RWPE2 (cell line): ENCODE data around the gene CPSF4L.
A peak's percentile ranks its signal among the peaks of the same experiment; 100 is the strongest.

Experiments
- ATAC-seq: fragments of 200-7000 bp; cut with Tn5 transposase; 3 replicates; pipeline ENCODE4 v1.9.1; 2021; ENCODE audit warnings: low read depth
- DNase-seq: peaks from one replicate; pipeline ENCODE4 v3.0.0-alpha.2; 2020; ENCODE audit warnings: low spot score
- H3K27ac ChIP-seq: fragments of 450-650 bp; 2 replicates; pipeline ENCODE4 v1.5.1; 2017; ENCODE audit warnings: mild to moderate bottlenecking; ENCODE audit not compliant: poor library complexity, severe bottlenecking
- H3K27me3 ChIP-seq: fragments of 250-450 bp; sonication (Bioruptor Pico); 2 replicates; pipeline ENCODE4 v1.5.1; 2021; ENCODE audit warnings: mild to moderate bottlenecking, moderate library complexity; ENCODE audit not compliant: insufficient read depth, poor library complexity, severe bottlenecking
- H3K36me3 ChIP-seq: fragments of 250-450 bp; sonication (Bioruptor Pico); 2 replicates; pipeline ENCODE4 v1.5.1; 2020; ENCODE audit warnings: low read depth, mild to moderate bottlenecking, moderate library complexity
- H3K4me1 ChIP-seq: fragments of 250-450 bp; sonication (Bioruptor Pico); 2 replicates; pipeline ENCODE4 v1.5.1; 2021; ENCODE audit warnings: mild to moderate bottlenecking, moderate library complexity; ENCODE audit not compliant: insufficient read depth, poor library complexity, severe bottlenecking
- H3K4me3 ChIP-seq: fragments of 250-450 bp; sonication (Bioruptor Pico); 2 replicates; pipeline ENCODE4 v1.5.1; 2021; ENCODE audit warnings: mild to moderate bottlenecking, moderate library complexity; ENCODE audit not compliant: severe bottlenecking
- H3K9me3 ChIP-seq: fragments of 250-450 bp; sonication (Bioruptor Pico); 2 replicates; pipeline ENCODE4 v1.5.1; 2021; ENCODE audit warnings: mild to moderate bottlenecking, moderate library complexity; ENCODE audit not compliant: severe bottlenecking
- CTCF ChIP-seq: fragments of 450-650 bp; IDR thresholded peaks from one replicate; pipeline ENCODE4 v1.5.1; 2017; ENCODE audit warnings: mild to moderate bottlenecking, moderate library complexity; ENCODE audit not compliant: poor library complexity, severe bottlenecking

Gene CPSF4L

DNA sequence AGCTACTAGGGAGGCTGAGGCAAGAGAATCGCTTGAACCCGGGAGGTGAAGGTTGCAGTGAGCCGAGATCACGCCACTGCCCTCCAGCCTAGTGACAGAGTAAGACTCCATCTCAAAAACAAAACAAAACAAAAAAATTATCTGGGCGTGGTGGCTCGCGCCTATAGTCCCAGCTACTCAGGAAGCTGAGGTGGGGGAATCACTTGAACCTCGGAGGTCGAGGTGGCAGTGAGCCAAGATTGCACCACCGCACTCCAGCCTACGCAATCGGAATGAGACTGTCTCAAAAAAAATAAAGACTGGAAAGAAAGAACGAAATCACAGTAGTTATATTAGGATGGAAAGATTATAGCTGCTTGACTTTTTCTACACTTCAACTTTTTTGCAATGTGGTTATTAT is 49.9 kb downstream of the CPSF4L start:
- no peaks in the 10 kb centered on the region for H3K27me3 ChIP-seq
- no peak overlapping the region for H3K4me3 ChIP-seq
- H3K27ac ChIP-seq = no peak overlapping the region
- TF ChIP-seq CTCF = no peak
- no peaks in the 10 kb centered on the region for H3K9me3 ChIP-seq
- peaks cover 56% of the 10 kb centered on the region for H3K36me3 ChIP-seq
- ATAC-seq = no peak
- peak; percentile 11 for DNase-seq
- peaks cover 5% of the 10 kb centered on the region for H3K4me1 ChIP-seq

GRCh38 chr17:73210002-73210678 is 51.5 kb downstream of the CPSF4L start:
- Histone ChIP-seq H3K4me1 (peaks cover 5% of the 10 kb centered on the region), H3K27ac (no peak overlapping the region), H3K36me3 (peaks cover 71% of the 10 kb centered on the region), H3K9me3 (no peaks in the 10 kb centered on the region), H3K4me3 (no peak overlapping the region), H3K27me3 (no peaks in the 10 kb centered on the region)
- DNase-seq (no peak), ATAC-seq (no peak)
- peak; percentile 26 for TF ChIP-seq CTCF

DNA sequence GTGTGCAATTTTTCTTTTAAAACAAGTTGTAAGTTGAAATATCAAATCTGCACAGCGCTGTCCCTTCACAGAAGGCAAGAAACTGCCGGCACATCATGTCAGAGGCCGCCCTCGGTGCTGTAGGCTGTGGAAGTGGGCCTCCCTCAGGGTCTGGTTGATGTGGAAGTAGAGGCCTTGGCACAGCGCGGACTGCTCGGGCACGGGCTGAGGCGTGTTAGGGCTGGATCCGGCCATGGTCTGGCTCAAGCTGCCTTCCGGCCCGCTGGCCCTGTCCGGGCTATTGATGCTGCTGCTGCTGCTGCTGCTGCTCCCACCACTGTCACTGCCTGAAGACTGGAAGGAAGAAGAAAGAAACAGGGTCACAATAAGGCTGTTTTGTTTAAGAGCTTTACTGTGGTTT is 52.2 kb downstream of the CPSF4L start:
- H3K36me3 ChIP-seq = peaks cover 78% of the 10 kb centered on the region
- no peak for ATAC-seq

GRCh38 chr17:73208139-73208827 is 53.4 kb downstream of the CPSF4L start:
- DNase-seq (peak; percentile 45), ATAC-seq (no peak)
- no peaks in the 10 kb centered on the region for H3K9me3 ChIP-seq
- H3K4me3 ChIP-seq = no peak overlapping the region
- no peak for TF ChIP-seq CTCF
- H3K36me3 ChIP-seq = peaks cover 85% of the 10 kb centered on the region
- H3K27me3 ChIP-seq = no peaks in the 10 kb centered on the region
- peaks cover 5% of the 10 kb centered on the region for H3K4me1 ChIP-seq
- H3K27ac ChIP-seq = no peak overlapping the region

More for the DNA sequence above, 52.2 kb downstream of the CPSF4L start:
- no peak for TF ChIP-seq CTCF
- Histone ChIP-seq H3K9me3 (no peaks in the 10 kb centered on the region), H3K4me1 (peaks cover 5% of the 10 kb centered on the region), H3K27me3 (no peaks in the 10 kb centered on the region), H3K27ac (no peak overlapping the region), H3K4me3 (no peak overlapping the region)
- peak; percentile 60 for DNase-seq

- DNase-seq = no peak
- Histone ChIP-seq H3K9me3 (no peaks in the 10 kb centered on the region), H3K27me3 (no peaks in the 10 kb centered on the region), H3K27ac (no peak overlapping the region), H3K4me3 (no peak overlapping the region), H3K4me1 (peaks cover 5% of the 10 kb centered on the region), H3K36me3 (peaks cover 98% of the 10 kb centered on the region)
- no peak for TF ChIP-seq CTCF
- no peak for ATAC-seq
Observed at GRCh38 chr17:73205459-73205961, 56.2 kb downstream of the CPSF4L start.
